Measurements from ENCODE around the gene IFT80.
"Not testable (repeated sequence)": the region's sequence is repeated elsewhere in the genome, so short reads cannot be mapped to it uniquely, and the experiment has no call there.

Gene IFT80

DNA sequence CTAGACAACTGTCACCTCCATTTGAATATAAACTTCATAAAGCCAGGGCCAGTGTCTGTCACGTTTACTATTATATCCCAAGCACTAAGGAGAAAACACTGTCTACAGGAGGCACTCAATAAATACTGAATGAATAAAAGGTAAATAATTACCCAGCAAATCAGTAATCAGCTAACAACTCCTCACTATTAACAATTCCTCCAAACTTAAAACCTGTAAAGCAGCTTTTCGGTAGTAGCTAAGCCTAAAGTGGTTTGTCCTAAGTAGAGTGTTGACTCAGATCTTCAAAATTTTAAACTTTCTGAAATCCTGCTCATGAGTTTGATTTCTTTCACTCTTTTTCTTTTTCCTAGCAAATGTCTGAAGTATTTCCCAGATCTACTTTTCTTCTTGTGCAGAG is 133.9 kb downstream of the IFT80 start:
- no peak for DNase-seq (ENCODE audit: low read depth)

DNA sequence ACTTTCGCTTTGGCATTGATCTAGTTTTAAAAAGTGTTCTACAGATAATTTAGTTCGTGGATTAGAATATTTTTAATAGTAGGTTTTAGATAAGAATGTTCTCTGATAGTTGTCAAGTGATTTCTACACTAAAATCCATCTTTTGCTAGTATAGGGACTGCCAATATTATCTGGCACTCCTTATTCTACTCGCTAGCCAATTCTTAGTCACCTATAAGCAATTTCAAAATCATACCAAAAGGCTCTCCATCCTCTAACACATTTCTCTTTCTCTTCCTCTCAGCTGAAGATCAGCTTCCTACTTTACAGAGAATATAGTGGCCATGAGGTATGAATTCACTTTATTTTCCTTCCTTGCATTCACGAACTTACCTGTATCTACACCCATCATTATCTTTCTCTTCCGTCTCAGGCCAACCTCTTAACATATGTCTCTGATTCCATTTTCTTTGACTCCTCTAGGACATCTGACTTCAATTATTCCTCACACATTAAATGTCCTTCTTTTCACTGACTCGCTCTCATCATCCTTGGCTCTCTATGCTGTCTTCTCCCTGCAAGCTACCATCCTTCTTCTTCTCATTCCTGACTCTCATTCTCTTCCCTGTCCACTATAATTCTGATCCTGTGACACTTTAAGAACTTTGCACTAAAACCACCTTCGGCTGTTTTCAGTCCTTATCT is 138.3 kb downstream of the IFT80 start:
- no peak for DNase-seq (ENCODE audit: low read depth)

DNA sequence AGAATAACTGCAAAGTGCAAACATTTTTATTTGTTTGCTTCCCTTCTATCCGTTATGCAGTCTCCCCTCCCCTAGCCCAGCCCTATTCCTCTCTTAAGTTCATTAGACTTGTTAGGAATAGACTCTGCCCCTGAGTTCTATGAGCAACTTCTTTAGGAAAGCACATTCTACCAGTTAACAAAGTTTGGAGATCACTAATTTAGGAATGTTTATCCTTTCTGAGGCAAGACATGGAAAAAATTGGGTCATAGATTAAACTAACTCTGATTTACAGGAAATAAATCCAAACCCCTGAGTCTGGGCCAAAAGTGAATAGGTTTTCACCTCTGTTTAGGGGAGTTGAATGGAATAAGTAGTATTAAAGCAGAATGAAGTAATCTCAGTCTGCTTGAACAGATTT is 139.4 kb downstream of the IFT80 start:
- no peak for DNase-seq (ENCODE audit: low read depth)

DNA sequence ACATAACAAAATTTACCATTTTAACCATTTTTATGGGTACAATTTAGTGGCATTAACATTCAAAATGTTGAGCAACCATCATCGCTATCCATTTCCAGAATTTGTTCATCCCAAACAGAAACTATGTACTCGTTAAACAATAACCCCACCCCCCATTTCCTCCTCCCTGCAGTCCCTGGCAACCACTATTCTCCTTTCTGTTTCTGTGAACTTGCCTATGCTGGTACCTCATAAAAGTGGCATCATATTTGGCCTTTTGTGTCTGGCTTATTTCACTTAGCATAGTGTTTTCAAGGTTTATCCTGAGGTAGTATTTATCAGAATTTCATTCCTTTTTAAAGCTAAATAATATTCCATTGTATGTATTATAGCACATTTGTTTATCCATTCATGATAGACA is 141.4 kb downstream of the IFT80 start:
- DNase-seq (ENCODE audit: low read depth), result no peak

DNA sequence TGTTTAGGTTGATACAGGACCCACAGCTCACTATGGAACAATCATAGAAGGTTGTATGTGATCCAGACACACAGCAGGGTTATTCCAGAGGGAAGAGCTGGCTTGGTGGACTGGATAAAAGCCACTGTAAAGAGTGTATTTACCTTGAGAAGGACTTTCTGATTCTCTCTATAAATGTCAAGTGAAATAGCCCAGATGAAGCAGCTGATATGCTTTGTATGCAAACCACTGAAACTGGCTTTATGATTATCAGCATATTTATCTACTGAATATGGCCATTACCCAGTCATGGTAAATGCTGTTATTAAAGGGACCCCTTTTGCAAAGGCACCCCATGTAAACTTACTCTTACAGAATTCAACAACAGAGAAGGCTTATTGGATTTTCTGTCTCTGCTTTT is 145.7 kb downstream of the IFT80 start:
- DNase-seq (ENCODE audit: low read depth), result no peak

DNA sequence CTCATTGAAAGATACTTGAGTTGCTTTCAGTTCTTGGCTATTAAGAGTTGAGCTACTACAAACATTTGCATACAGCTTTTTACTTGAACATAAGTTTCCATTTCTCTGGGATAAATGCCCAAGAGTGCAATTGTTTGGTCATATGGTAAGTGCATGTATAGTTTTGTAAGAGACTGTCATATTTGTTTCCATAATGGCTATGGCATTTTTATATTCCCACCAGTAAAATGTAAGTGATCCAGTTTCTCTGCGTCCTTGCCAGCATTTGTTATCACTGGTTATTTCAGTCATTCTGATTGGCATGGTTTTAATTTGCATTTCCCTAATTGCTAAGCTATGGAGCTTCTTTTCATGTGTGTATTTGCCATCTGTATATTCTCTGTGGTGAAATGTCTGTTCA is 151.3 kb downstream of the IFT80 start:
- DNase-seq (ENCODE audit: low read depth), result no peak

DNA sequence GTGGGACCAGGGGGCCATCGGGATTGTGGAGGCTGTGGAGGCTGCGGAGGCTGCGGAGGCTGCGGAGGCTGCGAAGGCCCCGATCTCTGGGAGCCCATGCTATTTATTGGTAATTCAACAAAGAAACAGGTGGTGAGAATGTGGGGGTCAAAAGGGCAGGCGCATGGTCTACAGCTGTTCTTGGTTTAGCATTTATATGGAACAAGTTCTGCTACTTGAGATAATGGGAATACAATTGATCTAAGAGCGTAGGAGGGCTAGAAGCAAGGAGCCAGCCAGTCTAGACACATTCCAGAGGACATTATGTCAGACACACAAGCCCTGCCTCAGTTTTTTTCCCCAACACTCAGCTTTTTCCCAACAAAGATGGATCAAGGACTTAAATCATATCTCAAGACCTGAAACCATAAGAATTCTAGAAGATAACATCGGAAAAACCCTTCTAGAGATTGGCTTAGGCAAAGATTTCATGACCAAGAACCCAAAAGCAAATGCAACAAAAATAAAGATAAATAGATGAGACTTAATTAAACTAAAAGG is 153.7 kb downstream of the IFT80 start:
- DNase-seq (ENCODE audit: low read depth), result no peak

DNA sequence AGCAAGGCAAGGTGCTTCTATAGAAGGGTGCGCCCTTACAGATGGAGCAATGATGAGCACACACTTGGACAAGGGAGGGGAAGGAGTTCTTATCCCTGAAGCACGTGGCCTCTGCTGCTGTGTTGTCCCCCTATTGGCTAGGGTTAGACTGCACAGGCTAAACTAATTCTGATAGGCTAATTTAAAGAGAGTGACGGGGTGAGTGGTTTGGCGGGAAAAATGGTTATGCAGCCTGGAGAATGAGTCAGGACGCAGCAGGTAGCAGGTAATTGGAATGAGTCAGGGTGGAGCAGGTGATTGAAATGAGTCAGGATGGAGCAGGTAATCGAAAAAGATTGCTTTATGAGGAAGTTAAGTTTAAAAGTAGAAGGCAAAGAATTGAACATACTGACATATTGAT is 158.3 kb downstream of the IFT80 start:
- DNase-seq (ENCODE audit: low read depth), result not testable (repeated sequence)

DNA sequence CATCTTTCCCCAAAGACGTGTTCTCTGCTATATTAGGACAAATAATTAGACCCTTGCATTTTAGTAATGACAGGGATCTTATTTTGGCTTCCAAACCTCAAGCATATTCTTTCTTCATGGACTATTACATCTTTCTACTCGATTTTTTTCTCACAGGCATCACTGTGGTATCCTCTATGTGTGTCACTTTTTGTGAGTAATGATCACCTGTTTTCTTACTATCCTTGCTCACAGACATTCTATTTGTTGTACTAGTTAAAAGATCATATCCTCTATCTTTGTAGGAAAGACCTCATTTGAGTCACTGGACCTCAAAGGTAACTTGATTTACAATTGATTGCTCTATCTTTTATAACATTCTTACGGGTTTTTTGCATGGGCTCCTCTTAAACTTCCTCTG is 167.0 kb downstream of the IFT80 start:
- no peak for DNase-seq (ENCODE audit: low read depth)

DNA sequence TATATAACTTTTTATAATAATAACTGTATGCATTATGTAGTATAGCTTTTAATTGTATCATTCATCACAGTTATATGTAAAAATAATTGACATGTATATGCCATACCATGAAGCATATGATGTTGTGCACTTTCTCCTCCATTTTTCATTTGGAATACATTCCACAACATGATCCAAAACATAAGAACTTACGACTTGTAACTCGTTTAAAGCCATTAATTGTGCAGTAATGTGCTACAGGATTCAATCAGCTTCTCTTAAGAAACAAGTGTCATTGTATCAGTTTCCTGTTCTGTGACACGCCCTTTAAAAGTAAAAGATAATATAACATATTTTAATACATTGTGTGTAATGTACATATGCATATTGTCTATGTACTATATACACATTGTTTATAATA is 171.6 kb downstream of the IFT80 start:
- DNase-seq (ENCODE audit: low read depth), result no peak

DNA sequence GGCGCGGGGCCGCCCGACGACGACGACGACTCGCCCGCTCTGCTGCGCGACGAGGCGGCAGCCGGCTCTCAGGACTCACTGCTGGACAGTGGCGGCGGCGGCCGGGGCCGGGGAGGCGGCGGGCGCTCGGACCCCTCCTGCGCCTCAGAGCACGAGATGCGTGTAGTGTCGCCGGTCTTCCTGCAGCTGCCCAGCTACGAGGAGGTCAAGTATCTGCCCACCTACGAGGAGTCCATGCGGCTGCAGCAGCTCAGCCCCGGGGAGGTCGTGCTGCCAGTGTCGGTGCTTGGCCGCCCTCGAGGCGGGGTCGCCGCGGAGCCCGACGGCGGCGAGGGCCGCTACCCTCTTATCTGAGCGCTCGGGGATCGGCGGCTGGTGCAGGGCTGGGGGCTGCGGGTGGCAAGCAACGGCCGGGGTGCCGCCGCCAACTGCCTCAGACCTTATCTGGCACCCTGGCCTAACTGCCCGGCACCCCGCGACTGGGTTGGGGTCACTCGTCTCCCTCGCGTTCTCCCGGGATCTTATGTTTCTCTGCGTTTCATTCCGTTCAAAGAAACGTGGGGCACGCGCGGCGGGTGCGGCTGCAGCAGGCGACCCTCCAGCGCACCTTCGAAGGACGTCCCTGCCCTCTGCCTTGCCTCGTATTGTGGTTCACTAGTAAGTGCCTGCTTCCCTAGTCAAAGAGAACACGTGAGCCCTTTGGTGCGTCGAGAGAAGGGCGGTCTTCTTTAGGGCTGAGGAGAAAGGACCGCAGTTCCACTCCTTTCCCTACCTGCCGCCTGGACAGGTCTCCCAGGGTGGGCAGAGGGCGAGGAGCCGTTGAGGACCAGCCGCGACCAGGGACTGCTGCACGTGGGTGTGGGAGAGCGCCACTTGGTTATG is 172.8 kb downstream of the IFT80 start:
- no peak for DNase-seq (ENCODE audit: low read depth)

DNA sequence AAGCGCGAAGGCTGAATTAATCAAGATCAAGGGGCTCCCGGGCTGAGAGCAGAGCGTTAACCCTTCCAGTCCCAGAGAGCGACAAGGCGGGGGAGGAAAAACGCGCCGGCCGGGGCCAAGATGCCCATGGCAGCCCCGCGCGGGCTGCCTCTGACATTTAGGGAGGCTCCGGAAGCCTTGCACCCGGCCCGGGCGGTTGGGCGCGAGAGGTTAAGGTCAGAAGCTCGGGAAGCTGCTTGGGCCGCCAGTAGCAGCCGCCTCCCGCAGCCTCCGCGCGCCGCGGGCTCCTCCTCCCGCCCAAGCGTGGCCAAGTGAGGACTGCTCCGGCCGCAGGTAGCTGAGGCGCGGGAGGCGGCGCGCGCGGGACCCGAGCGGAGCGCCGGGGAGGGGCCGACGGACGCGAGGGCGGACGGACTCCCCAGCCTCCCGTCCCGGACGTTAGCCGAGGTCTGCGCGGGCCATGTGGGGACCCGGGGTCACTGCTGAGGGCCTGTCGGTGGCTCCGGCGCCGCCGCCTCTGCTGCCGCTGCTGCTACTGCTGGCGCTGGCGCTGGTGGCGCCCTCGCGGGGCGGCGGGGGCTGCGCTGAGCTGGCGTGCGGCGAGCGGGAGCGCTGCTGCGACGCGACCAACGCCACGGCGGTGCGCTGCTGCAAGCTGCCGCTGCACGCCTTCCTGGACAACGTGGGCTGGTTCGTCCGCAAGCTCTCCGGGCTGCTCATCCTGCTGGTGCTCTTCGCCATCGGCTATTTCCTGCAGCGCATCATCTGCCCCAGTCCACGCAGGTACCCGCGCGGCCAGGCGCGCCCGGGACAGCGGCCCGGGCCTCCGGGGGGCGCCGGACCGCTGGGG is 173.6 kb downstream of the IFT80 start, which contains the start of gene C3orf80:
C3orf80 (plus strand) TSS at position 247 of the 850 bp plus-strand sequence; CDS start at position 461, 214 bp downstream.
- peak; percentile 22 for DNase-seq (ENCODE audit: low read depth)

DNA sequence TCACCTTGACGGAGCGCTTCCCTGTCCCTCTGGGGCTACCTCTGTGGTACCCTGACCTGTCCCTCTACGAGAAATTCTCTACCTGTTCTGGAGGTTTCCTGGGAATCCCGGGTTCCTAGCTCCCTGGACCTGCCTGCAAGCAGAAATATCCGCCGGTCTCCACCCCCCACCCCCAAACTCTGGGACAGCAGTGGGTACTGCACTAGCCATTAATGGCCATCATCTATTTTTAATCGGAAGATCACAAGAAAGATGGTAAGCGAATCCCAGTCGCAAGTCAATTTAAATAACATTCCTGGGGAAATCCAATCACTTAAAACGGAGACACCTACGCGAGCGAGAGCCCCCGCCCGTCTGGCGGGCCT is 174.2 kb downstream of the IFT80 start:
- DNase-seq (ENCODE audit: low read depth), result no peak

DNA sequence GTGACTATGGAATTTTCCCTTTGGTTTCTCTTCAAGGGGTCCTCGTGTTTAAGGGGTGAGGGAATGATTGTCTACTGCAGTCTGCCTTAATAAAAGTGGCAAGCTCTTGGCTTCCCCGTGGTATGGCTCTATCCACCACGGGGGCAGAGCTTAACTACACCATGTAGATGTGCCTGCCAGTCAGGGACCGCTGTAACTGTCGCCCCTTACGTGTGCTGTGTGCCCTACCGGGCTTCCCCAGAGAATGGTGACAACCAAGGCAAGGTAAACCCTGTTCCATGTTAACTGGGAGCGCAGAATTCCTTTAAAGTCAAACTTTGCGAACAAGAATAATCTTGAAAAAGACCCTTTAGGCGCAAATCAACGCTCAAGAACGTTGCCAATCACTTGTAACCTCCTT is 174.8 kb downstream of the IFT80 start:
- DNase-seq (ENCODE audit: low read depth), result no peak

DNA sequence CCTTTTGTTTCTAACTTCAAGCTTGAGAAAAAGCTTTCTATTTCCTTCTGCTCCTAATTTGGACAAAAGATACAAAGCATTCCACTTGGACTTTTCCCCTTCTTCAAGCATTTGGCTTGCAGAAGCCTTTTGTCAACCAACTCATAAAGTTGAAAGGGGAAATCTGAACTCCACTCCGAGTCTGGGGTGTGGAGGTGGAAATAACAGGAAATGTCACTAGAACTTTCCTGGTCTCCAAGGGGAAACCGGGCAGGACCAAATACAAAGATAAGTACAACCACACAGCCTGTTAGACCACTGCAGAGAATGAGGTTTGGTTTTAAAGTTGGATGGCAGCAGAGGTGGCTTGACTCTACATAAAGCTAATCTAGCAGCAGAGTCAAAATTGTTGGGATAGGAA is 178.0 kb downstream of the IFT80 start:
- no peak for DNase-seq (ENCODE audit: low read depth)

DNA sequence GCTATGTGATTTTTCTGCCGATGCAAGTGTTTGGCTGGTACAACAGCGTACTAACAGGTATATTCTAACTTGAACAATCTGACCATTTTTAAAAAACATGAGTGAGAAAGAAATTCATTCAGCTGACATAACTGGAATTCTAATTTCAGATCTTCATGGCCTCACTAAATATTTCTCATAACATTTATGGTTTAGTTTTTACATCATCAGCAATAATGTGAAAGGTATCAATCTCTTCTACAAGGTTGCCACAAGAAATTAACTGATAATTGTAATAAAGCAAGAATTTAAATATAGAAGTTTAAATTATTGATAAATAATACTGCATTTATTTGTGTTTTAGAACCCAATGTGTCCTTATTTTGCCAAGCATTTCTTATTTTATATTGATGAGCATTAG is 179.0 kb downstream of the IFT80 start:
- no peak for DNase-seq (ENCODE audit: low read depth)

DNA sequence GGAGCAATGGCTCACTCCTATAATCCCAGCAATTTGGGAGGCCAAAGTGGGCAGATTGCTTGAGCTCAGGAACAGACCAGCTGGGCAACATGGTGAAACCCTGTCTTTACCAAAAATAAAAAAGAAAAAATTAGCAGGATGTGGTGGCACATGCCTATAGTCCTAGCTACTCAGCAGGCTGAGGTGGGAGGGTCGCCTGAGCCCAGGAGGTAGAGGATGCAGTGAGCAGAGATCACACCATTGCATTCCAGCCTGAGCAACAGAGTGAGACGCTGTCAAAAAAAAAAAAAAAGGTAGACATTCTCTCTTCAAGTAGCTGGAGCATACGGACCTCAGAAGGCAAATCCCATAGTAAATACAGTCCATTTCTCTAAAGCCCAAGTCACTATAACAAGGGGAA is 180.9 kb downstream of the IFT80 start:
- no peak for DNase-seq (ENCODE audit: low read depth)

DNA sequence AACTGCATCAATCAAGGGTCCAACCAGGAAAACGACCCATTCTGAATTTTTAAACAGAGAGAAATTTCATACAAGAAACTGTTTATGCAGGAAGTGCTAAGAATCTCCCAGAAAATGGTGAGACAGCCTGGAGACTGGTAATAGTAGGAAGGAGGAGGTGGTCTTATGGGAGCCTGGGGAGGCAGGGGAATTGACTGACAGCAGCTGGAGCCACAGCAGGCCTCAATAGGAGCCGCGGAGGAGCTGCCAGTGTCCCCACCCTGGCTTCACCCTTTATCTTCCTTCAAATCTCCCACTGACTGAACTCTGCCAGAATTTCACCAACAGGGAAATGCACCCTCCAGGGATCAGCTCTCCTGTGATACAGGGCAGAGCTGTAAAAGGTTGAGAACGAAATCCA is 181.3 kb downstream of the IFT80 start:
- DNase-seq (ENCODE audit: low read depth), result no peak

DNA sequence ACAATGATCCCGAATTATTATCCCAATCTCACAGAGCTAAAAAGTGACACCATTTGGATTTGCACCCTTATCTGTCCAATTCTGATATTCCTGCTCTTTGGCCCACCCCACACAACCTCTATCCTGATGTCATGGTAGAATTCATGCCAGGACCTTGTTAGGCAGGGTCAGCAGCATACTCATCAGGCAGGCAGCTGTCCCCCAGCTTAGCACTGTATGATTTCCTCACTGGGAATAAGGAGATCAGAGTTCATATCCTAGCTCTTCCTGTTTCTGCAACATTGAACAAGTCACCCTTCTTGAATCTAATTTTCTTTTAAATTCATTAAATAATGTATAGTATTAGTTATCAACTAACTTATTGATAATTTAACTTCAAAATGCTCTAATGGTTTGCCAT is 185.8 kb downstream of the IFT80 start:
- no peak for DNase-seq (ENCODE audit: low read depth)

DNA sequence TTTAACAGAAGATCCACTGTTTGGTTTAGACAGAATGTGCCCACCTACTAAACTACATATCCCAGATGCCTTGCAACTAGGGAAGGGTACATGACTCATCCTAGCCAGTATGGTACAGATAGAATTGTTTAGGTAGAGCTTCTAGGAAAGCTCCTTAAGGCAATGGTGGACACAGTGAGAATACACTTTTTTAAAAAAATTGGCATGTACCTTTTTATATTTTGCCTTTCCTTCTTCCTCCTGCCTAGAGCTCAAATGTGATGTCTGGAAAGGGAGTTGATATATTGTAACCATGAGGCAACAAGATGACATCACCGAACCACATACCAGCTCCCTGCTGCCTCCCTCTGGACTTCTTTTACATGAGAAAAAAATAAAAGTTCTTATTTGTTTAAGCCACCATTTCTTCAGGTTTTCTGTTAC is 188.2 kb downstream of the IFT80 start:
- no peak for DNase-seq (ENCODE audit: low read depth)

DNA sequence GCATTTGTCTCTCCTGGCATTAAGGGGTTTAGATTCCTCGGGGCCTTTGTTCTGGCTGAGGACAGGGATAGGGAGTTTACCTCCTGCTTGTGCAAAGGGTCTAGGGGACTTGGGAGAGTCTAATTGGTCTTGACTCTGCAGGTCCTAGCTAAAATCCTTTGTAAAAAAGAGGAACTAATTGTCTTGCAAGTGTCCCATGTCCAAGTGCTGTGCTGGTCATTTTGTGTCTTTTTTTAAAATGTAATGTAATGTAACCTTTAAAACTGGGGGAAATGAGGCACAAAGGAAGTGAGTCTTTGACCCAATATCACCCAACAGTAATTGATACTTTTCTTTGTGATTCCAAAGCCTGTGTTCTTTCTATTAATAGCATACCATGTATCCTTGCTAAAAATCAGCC is 188.7 kb downstream of the IFT80 start:
- DNase-seq (ENCODE audit: low read depth), result no peak

Data from activated T-cell treated with anti-CD3 and anti-CD28 coated beads for 1 hour (primary cell).